Measurements from ENCODE around the gene INF2.
A peak's percentile ranks its signal among the peaks of the same experiment; 100 is the strongest.

The INF2 gene

DNA sequence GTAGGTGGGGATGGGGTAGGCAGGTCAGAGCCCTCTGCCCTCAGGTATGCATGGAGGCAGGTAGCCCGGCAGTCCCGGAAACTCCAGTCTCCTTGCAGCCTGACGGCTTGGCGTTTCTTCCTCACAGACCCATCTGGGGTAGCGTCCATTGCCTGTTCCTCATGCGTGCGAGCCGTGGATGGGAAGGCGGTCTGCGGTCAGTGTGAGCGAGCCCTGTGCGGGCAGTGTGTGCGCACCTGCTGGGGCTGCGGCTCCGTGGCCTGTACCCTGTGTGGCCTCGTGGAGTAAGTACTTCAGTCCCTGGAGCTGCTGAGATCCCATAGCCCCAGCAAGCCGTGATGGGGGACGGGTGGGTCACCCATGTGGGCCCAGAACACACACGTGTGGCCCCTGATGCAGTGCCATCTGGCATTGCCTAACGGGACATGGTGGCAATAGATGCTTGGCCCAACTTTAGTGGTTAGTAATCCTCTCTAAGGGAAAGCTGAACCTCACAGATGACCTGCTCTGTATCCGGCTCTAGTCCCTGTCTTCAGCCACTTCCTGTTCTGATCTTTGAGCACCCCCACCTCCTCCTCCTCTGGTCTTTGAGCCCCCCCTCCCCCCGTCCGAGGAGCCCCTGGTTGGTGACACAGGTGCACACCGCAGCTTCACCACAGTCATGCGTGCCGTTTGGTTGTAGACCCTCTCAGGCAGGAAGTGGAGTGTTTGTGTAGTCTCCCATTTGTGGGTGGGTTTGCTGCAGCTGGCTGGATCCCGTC is 67.2 kb downstream of the INF2 start:
- peak overlapping the region; percentile 99 for H3K27ac ChIP-seq (replicated peaks)
- TF ChIP-seq GABPA (IDR thresholded peaks at IDR 0.05; ENCODE audit: low read depth) = no peak
- TF ChIP-seq, protein P1, sequence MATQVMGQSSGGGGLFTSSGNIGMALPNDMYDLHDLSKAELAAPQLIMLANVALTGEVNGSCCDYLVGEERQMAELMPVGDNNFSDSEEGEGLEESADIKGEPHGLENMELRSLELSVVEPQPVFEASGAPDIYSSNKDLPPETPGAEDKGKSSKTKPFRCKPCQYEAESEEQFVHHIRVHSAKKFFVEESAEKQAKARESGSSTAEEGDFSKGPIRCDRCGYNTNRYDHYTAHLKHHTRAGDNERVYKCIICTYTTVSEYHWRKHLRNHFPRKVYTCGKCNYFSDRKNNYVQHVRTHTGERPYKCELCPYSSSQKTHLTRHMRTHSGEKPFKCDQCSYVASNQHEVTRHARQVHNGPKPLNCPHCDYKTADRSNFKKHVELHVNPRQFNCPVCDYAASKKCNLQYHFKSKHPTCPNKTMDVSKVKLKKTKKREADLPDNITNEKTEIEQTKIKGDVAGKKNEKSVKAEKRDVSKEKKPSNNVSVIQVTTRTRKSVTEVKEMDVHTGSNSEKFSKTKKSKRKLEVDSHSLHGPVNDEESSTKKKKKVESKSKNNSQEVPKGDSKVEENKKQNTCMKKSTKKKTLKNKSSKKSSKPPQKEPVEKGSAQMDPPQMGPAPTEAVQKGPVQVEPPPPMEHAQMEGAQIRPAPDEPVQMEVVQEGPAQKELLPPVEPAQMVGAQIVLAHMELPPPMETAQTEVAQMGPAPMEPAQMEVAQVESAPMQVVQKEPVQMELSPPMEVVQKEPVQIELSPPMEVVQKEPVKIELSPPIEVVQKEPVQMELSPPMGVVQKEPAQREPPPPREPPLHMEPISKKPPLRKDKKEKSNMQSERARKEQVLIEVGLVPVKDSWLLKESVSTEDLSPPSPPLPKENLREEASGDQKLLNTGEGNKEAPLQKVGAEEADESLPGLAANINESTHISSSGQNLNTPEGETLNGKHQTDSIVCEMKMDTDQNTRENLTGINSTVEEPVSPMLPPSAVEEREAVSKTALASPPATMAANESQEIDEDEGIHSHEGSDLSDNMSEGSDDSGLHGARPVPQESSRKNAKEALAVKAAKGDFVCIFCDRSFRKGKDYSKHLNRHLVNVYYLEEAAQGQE (IDR thresholded peaks at IDR 0.05; ENCODE audit: insufficient replicate concordance, low read depth) = no peak
- peak; percentile 87 for TF ChIP-seq POLR2AphosphoS5 (IDR thresholded peaks at IDR 0.05; ENCODE audit: low read depth)
- TF ChIP-seq, protein P2, sequence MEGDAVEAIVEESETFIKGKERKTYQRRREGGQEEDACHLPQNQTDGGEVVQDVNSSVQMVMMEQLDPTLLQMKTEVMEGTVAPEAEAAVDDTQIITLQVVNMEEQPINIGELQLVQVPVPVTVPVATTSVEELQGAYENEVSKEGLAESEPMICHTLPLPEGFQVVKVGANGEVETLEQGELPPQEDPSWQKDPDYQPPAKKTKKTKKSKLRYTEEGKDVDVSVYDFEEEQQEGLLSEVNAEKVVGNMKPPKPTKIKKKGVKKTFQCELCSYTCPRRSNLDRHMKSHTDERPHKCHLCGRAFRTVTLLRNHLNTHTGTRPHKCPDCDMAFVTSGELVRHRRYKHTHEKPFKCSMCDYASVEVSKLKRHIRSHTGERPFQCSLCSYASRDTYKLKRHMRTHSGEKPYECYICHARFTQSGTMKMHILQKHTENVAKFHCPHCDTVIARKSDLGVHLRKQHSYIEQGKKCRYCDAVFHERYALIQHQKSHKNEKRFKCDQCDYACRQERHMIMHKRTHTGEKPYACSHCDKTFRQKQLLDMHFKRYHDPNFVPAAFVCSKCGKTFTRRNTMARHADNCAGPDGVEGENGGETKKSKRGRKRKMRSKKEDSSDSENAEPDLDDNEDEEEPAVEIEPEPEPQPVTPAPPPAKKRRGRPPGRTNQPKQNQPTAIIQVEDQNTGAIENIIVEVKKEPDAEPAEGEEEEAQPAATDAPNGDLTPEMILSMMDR (IDR thresholded peaks at IDR 0.05; ENCODE audit: insufficient read depth, low read length) = no peak
- peak; percentile 73 for TF ChIP-seq SPI1 (IDR thresholded peaks at IDR 0.05; ENCODE audit: borderline replicate concordance, low read depth)
- DNase-seq (ENCODE audit: low read depth in 1 of 2, low spot score in 1 of 2) = peak; percentile 75 to 88
- H3K27me3 ChIP-seq (ENCODE audit: insufficient read depth, poor library complexity, severe bottlenecking) = no peaks in the 10 kb centered on the region
- H3K4me3 ChIP-seq (replicated peaks; ENCODE audit: insufficient read depth, low read length) = 0 out of 2 replicates have a peak overlapping the region, but pooled peaks have one; percentile 10

DNA sequence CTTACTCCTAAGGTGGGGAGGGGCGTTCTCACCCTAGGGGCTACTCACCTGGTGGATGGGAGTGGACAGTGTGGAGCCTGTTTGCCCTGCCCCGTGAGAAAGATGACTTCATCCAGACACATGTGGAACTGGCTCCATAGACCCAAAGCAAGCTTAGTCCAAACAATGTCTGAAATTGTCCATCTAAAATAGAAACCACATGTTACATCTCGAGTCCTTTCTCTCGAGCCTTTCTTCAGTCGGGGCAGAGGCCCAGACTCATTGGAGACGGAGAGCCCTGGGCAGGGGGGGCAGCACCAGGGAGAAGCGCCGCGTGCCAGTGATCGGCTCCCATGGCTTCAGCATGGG is 67.8 kb downstream of the INF2 start:
- H3K27me3 ChIP-seq (ENCODE audit: insufficient read depth, poor library complexity, severe bottlenecking) = no peaks in the 10 kb centered on the region
- H3K4me3 ChIP-seq (replicated peaks; ENCODE audit: insufficient read depth, low read length) = no peak overlapping the region
- H3K27ac ChIP-seq (replicated peaks) = peak overlapping the region; percentile 99
- TF ChIP-seq, protein P2 (IDR thresholded peaks at IDR 0.05; ENCODE audit: insufficient read depth, low read length) = no peak
- TF ChIP-seq, protein P1 (IDR thresholded peaks at IDR 0.05; ENCODE audit: insufficient replicate concordance, low read depth) = no peak
- TF ChIP-seq POLR2AphosphoS5 (IDR thresholded peaks at IDR 0.05; ENCODE audit: low read depth) (no peak), GABPA (IDR thresholded peaks at IDR 0.05; ENCODE audit: low read depth) (no peak), SPI1 (IDR thresholded peaks at IDR 0.05; ENCODE audit: borderline replicate concordance, low read depth) (no peak)
- no peak for DNase-seq (ENCODE audit: low read depth in 1 of 2, low spot score in 1 of 2)

DNA sequence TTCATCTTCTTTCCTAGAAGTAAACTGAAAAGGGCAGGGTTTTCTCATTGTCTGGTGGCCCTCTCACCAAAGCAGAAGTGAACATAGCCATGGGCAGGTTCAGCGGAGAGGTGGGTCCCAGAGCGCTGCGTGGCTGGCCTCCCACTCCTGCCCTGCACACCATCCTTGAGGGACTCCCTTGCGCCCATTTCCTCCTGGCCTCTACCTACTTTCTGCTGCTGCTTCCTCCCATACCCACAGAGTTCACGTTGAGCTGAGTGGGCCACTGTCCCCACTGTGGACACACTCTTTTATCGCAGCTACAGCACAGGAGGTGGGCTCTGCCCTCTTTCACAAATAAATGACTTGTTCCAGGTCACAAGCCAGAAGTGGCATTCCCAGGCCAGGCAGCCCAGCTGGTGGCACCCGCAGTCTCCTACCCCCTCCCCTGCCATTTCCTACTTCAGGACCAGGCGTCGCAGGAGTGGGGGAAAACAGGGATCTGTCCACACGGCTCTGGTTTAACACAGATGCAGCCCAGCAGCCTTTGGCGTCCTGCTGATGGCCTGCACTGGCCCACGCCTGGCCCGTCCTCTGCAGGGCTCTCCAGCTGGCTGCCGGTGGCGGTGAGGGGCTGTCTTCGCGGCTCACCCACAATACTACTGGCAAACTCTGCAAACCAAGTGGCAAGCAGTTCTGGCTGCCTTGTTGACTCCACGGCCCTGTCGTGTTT is 68.4 kb downstream of the INF2 start:
- Histone ChIP-seq H3K4me3 (replicated peaks; ENCODE audit: insufficient read depth, low read length) (no peak overlapping the region), H3K27ac (replicated peaks) (peak overlapping the region; percentile 99), H3K27me3 (ENCODE audit: insufficient read depth, poor library complexity, severe bottlenecking) (no peaks in the 10 kb centered on the region)
- no peak for DNase-seq (ENCODE audit: low read depth in 1 of 2, low spot score in 1 of 2)
- TF ChIP-seq, protein P1 (IDR thresholded peaks at IDR 0.05; ENCODE audit: insufficient replicate concordance, low read depth) = no peak
- TF ChIP-seq SPI1 (IDR thresholded peaks at IDR 0.05; ENCODE audit: borderline replicate concordance, low read depth) = peak; percentile 36; the same call in 1 of the 2 replicates
